HG02642 (cell line): ENCODE measurements around the gene DGUOK.
"Not testable (repeated sequence)": the region's sequence is repeated elsewhere in the genome, so short reads cannot be mapped to it uniquely, and the experiment has no call there.

Source experiments
- ATAC-seq: cut with Tn5 transposase; IDR thresholded peaks from one replicate; pipeline ENCODE4 v1.9.1; 2021; ENCODE audit warnings: mild to moderate bottlenecking; ENCODE audit not compliant: unreplicated experiment, poor library complexity

DGUOK gene

DNA sequence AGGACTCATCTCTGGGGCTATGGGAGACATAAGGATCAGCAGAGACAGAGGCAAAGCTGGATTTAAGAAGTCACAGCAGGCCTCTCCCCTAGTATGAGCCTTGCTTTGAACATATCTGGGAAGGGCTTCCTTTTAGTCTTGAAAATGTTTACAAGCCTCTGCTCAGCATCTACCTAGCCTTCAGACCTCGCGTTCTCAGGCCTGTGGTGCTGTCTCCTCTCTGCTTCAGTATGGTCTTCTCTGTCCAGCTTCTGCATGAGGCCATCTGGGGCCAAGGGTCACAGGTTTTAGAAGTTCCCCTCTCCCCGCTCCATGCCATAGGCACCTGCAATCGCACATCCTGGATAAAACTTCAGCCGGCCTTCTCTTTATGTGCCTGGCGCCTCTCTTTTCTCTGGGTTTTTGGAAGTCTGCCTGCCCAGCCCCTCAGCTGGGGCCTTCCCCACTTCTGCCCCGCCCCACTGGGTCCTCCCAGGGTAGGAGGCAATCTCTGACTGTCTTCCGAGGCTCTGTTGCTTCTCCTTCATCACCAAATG lies 26.8 kb upstream of the DGUOK start:
- ATAC-seq = no peak

DNA sequence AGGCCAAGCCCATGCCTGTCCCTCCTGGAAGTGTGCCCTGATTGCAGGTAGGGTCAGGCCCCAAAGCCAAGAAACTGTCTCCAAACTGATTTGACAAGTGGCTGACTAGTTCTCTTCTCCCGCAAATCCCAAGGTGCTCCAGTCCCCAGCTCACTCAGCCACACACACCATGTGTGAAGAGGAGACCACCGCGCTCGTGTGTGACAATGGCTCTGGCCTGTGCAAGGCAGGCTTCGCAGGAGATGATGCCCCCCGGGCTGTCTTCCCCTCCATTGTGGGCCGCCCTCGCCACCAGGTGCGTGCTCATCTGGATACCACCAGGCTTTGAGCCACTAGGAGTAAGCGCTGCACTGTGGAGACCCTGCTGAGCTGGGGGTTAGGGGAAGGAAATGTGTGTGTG lies 25.5 kb upstream of the DGUOK start:
- no peak for ATAC-seq

DNA sequence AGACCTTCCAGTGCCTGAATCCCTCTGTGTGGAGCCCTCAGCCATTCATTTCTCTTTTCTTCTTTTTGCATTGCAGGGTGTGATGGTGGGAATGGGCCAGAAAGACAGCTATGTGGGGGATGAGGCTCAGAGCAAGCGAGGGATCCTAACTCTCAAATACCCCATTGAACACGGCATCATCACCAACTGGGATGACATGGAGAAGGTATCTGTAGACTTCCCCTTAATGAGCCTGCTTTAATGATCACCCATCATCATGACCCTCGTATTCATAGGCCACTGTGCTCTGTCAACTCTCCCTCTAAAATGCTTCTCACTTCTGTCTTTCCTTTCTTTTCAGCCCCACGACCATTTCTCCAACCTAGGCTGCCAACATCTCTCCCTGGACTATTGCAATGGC lies 24.4 kb upstream of the DGUOK start:
- no peak for ATAC-seq

DNA sequence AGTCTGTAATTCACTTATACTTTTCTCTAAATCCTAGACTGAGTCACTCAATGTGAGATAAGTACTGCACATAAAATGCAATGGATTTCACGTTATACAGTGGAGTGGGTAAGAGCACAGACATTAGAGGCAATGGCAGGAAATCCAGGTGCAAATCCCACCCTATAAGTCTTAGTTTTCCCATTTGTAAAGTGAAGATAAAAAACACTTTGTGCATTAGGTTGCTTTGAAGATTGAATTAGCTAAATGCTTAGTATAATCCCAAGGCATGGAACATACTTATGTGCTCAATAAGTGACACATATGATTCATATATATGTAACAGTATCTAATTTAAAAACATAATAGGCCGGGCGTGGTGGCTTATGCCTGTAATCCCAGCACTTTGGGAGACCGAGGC lies 23.4 kb upstream of the DGUOK start:
- no peak for ATAC-seq

DNA sequence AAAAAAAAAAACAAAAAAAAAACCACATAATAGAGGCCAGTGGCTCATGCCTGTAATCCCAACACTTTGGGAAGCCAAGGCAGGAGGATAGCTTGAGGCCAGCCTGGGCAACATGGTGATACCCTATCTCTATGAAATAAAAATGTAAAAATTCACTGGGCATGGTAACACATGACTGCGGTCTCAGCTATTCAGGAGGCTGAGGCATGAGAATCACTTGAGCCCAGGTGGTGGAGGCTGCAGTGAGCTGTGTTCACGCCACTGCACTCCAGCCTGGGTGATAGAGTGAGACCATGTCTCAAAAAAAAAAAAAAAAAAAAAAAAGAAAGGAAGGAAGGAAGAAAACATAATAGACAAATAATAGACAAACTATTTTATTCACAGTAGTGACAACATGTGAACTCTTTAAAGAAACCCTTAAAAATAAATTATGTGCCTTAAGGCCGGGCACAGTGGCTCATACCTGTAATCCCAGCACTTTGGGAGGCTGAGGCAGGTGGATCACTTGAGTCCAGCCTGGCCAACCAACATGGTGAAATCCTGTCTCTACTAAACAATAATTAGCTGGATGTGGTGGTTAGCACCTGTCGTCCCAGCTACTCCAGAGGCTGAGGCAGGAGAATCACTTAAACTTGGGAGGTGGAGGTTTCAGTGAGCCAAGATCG lies 22.6 kb upstream of the DGUOK start:
- not testable (repeated sequence) for ATAC-seq

DNA sequence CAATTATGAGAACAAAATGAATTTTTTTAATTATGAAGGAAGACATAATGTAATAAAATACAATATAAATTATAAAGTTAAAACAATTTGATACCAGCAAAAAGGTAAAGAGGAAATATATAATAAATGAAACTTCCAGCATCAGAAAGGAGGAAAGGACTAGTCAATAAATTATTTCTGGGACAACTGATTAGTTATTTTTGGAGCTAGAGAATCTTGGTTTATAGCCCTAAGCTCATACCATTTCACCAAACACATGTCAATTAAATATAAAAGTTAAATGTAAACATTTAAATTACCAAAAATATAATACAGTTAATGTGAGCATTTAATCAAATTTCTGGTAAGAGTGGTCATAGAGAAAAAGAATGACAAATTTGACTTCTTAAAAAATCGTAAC lies 21.7 kb upstream of the DGUOK start:
- ATAC-seq = no peak

DNA sequence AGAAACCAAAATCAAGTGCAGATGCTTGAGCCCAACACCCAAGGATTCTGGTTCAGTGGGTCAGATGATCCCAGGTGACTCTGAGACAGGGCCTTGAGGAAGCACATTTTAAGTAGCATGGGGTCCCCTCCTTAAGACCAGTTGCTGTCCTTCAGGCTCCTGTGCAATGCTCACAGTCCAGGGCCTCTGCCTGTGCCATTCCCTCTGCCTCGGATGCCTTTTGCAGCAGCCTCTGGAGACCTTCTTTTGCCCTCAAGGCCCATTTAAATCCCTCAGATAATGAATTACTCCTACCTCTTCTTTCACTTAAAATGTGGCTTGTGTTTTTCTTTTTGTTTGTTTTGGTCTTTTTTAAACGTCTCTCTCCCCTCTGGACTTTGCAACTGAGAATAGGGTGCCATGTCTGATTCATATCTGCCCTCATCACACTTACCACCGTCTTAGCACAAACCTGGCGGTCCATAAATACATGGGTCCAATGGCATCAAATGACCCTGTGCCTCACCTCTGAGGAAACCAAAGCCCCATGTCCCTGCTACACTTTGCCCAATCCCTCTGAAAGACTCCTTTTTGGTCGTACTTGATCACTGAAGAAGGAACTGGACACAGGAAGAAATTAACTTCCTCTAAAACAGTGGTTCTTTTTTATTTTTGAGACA lies 19.7 kb upstream of the DGUOK start:
- no peak for ATAC-seq

DNA sequence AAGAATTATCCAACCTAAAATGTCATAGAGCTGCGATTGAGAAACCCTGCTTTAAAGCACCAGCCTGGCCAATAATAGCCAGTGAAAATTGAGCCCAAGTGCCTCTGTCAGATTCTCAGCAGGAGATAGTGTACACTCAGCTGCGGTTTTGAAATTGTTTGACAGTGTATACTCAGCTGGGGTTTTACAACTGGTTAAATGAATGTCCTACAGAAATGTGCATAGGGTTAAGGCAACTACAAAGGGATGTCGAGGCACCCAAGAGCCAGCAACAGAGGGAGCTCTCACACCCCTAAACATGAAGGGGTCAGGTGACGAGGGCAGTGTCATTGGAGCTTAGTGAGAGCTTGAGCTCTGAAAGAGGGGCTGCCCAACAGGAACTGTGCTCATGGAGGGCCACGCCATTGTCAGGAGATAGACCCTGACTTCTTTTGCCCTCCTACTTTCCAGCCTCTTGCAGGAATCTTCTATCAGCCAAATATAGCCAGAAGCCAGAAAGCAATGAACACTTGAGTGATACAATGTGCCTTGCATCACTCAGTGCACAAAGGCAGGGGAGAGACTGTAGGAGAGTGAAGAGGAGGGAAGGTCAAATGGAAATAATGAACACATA lies 18.7 kb upstream of the DGUOK start:
- ATAC-seq = no peak

DNA sequence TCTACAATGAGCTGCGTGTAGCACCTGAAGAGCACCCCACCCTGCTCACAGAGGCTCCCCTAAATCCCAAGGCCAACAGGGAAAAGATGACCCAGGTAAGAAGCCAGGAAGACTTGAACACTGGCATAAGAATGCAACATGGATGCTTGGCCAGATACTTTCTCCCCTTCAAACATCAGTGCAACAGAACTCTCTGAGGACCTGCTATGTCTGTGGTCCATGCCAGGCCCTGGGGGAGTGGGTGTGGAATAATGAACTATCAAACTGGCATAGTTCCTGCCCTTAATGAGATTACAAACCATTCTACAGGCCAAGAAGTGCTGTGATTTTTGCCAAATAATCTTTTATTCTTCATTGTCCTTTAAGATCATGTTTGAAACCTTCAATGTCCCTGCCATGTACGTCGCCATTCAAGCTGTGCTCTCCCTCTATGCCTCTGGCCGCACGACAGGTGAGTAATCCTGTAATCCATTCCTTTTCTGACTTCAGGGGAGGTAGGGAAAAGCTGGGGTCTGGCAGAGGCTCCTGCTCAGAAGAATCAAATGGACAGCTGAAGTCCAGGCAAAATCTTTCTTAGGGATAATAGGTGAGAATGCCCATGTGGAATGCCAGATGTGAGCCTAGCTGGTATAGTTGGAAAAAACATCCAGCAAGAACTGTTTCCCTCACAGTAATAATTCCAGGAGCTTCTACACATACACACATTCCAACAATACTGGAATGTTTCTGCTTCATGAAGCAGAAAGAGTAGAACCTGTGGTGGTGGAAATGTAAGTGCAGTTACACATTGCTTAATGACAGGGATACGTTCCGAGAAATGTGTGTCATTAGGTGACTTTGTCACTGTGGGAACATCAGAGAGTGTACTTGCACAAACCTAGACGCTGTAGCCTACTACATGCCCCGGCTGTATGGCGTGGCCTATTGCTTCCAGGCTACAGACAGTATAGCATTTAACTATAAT lies 17.7 kb upstream of the DGUOK start:
- no peak for ATAC-seq

DNA sequence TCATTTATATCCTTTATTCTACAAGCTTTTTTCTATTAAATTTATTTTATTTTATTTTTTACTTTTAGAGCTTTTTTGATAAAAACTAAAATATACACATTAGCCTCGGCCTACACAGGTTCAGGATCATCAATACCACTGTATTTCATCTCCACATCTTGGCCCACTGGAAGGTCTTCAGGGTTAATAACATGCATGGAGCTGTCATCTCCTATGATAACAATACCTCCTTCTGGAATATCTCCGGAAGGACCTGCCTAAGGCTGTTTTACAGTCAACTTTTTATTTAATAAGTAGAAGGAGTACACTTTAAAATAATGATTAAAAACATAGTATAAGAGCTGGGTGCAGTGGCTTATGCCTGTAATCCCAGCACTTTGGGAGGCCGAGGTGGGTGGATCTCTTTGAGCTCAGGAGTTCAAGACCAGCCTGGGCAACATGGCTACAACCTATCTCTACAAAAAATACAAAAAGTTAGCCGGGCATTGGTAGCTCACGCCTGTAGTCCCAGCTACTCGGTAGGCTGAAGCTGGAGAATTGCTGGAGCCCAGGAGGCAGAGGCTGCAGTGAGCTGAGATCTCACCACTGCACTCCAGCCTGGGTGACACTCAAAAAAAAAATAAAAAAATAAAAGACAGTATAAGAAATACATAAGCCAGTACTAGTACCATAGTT lies 15.7 kb upstream of the DGUOK start:
- no peak for ATAC-seq

DNA sequence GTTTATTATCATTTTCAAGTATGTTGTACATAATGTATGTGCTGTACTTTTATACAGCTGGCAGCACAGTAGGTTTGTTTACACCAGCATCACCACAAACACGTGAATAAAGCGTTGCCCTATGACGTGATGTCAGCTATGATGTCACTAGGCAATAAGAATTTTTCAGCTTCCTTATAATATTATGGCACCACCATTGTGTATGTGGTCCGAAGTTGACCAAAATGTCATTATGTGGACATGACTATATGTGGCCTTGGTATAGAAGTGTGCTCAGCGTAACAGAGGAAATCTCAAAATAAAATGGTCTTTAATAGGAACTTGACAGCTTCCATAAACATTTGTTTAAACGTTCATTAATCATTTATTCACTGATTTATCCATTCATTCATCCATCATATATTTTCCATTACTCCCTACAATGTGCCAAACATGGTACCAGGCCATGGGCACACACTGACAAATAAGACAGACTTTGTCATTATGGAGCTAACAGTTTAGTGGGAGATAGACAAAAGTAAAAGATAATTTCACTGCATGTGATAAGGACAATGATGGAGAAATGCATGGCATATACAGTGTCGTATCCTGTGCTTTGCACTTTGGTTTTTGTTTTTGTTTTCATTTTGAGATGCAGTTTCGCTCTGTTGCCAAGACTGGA lies 15.0 kb upstream of the DGUOK start:
- no peak for ATAC-seq

DNA sequence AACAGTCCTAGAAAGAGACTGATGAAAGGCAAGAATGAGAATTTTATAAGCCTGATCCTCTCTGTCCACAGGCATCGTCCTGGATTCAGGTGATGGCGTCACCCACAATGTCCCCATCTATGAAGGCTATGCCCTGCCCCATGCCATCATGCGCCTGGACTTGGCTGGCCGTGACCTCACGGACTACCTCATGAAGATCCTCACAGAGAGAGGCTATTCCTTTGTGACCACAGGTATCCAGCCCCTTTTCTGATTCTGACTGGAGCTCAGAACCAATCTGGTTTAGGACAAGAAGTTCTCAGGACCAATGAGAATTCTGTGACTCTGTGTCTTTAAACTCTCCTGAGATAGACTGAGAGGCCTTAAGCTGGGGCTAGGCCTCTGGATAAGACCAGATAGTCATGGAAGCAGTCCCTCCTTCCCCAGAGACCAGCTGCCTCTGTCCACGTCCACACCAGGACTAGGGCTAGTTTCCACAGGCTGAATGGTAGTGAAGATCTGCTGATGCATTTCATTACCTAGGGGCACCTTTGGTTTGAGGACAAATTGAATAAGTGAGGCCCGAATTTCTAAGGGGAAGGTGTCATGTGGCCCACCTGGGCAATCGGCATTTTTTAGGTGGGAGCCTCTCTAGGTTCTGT lies 13.1 kb upstream of the DGUOK start:
- ATAC-seq = no peak

DNA sequence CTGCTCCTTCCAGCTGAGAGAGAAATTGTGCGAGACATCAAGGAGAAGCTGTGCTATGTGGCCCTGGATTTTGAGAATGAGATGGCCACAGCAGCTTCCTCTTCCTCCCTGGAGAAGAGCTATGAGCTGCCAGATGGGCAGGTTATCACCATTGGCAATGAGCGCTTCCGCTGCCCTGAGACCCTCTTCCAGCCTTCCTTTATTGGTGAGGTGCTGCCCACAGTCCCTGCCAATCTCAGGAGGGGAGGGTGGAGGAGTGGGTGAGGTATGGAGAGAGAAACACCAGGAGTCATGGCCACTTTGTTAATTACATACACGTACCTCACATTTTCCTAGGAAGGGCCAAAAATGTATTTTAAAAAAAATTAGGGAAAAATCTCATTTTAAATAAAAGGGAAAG lies 12.0 kb upstream of the DGUOK start:
- ATAC-seq = no peak

DNA sequence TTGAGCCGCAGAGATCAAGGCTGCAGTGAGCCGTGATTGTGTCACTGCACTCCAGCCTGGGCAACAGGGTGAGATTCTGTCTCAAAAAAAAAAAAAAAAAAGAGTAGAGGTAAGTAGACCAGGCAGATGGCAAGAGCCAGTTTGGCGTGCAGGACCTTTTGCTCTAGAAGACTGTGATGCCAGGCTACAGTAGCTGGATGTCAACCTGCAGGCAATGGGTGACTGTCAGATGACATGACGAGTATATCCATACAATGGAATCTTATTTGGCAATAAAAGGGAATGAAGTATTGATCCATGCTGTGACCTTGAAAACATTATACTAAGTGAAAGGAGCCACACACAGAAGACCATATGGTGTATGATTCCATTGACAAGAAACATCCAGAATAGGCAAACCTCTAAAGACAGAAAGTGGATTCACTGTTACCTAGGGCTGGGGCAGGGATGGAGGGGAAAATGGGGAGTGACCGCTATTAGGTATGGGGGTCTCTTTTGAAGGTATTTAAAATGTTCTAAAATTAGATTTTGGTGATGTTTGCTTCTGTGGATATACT lies 11.2 kb upstream of the DGUOK start:
- no peak for ATAC-seq

DNA sequence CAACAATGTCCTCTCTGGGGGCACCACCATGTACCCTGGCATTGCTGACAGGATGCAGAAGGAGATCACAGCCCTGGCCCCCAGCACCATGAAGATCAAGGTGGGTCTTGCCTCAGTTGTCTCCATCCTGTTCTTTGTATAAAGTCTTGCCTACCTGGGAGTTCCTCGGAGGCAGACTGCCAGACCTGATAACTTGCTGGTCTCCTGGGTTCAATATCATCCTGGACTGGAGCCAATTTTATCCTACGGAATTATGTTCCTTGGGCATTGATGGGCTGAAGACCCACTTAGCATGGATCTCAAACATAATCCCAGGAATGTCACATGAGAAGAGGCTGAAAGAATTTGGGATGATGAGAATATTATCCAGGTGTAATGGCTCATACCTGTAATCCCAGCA lies 10.0 kb upstream of the DGUOK start:
- no peak for ATAC-seq

DNA sequence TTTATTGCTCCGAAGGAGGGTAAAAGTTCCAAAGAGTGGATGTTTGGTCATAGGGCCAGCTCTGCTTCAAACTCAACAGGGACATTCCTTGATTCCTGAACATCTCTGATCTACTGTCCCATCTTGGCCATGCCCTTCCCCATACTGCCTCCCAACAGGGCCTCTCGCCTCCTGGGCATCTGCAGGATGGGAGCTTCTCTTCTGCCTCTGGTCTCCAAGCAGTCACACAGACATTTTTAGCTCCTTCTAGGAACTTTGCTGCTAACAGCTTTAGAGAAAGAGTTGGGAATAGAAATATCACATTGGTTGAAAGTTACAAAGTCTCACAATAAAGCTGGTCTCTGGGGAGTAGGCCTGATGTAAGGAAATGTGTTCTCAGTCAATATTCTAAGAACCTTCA lies 9.4 kb upstream of the DGUOK start:
- ATAC-seq = no peak

DNA sequence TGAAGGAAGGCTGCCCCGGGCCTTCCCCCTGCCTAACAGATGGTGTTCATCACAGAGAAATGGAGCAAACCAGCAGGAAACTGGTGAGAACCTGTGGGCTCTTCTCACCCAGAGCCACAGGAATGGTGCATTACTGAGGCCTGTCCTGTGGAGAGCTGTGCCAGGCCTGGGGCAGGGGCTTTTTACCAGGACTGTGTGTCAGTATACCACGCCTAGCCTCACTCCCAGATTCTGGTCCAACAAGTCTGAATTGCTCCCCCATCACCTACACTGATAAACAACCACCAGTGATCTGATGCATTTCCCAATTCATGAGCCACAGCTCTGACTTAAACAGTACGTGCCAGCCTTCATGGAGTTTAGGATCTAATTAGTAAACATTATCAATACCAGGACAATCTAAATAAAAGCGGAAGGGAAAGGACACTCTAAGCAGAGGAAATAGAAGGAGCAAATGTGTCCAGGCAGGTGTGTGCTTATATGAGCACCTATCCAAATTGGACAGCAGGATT lies 8.9 kb upstream of the DGUOK start:
- no peak for ATAC-seq

DNA sequence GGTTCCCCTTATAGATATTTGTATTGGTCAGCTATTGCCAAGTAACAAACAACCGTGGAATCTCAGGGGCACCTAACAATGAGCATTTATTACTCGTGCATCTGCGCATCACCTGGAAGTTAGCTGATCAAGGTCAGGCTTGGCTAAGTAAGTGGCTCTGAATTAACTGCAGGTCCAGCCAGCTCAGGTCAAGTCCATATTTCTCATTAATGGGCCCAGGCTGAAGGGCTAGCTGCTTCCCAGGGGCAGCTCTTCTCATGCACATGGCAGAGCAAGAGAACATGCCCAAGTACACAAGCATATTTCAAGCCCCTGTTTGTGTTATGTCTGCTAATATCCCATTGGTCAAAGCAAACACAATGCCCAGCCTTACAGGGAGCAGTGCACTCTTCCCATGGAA lies 7.8 kb upstream of the DGUOK start:
- ATAC-seq = no peak
